AG20443 (cell line): ENCODE results near the gene LRRC15.

Source experiments
- DNase-seq: peaks from one replicate; pipeline ENCODE4 v3.0.0; 2012; ENCODE audit warnings: low spot score, mixed read lengths

Gene LRRC15

DNA sequence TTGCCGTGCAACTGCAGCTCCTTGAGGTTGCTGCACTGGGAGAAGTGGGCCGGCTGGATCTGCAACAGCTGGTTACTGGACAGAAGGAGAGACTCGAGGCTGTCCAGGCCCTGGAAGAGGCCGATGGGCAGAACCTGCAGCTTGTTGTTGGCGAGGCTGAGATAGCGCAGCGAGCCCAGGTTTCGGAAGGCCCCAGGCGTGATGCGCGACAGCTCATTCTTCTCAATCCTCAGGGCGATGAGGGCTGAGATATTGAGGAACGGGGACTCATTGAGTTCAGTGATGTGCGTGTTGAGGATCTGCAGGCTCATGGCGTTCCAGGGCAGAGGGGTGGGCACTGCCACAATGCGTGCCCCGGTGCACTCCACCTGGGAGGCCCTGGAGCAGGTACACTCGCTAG is 9.0 kb downstream of the LRRC15 start:
- no peak for DNase-seq

DNA sequence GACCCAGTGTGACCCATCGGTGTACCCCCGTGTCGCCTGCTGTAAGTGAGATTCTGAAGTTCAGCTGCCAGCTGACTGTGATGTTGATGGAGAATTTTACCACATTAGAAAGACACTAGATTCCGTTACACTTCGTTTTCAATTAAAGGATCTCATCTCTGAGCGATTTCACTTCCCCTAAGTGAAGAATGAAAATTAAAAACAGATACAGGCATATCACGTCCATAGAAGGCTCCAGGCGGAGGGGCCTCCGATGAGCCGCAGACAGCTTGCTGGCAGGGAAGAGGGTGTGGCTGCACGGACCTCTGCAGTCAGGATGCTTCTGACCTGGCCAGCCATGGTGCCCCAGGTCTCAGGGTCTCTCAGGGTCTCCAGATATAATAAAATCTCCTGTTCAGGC is 11.9 kb downstream of the LRRC15 start:
- DNase-seq: no peak

DNA sequence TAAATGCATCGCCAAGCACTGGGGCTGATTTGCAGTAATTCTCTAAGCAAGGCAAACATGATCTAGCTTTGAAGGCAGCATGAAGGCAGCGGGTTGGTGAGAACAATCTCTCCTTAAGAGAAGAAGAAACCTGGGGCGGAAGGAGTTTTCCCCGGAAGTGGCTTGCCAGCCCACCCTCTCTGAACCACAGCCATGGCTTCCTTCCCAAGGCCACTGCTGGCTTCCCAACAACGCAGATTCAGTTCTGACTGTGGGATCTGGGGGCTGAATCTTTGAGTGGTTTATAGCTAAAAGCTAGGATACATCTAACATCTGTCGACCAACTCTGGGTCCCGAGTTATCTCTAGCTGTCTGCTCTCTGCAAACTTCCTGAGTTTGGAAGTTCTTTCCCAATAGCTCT is 14.2 kb downstream of the LRRC15 start:
- no peak for DNase-seq

- no peak for DNase-seq
These were observed 15.2 kb downstream of the LRRC15 start for GRCh38 chr3:194354315-194354714.

DNA sequence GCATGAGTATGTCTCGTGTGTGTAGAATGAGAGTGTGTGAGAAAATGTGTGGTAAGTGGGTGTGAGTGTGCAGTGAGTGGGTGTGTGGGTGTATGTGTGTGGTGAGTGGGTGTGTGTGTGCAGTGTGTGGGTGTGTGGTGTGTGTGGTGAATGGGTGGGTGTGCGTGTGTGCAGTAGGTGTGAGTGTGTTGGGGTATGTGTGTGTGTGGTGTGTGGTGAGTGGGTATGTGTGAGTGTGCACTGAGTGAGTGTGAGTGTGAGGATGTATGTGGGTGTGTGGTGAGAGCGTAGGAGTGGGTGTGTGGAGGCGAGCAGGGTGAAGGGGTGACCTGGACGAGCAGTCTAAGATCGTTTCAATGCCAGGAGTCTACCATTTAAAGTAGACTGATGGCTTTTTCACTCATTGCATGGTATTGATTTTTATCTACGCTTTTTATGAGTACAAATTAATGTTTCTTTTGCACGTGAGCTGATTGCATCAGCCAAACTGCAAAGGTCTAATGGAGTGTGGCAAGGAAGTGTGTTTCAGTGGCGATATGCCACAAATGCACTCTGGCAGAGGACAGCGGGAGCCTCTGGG is 16.8 kb downstream of the LRRC15 start:
- no peak for DNase-seq

GRCh38 chr3:194351952-194352536 is 17.5 kb downstream of the LRRC15 start:
- DNase-seq: no peak

- no peak for DNase-seq
These were observed 18.4 kb downstream of the LRRC15 start, which contains the start of gene CPN2 for GRCh38 chr3:194351080-194351672. CPN2 (minus strand) TSS chr3:194351328; CDS start chr3:194342702, 8,626 bp downstream.

GRCh38 chr3:194350726-194351071 is 18.8 kb downstream of the LRRC15 start:
- no peak for DNase-seq

DNA sequence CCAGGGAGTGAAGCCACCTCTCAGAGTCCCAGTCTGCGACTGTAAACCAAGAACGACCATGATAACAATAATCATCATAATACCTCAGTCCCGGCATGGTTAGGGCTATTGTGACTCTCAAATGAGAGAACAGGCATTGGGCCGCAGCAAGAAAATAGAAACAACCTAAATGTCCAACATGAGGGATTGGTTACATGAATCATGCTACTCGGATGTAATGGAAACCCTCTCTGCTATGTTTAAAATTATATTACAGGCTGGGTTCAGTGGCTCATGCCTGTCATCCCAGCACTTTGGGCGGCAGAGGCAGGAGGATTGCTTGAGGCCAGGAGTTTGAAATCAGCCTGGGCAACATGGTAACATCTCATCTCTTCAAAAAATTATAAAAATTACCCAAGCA is 21.2 kb downstream of the LRRC15 start:
- no peak for DNase-seq

DNA sequence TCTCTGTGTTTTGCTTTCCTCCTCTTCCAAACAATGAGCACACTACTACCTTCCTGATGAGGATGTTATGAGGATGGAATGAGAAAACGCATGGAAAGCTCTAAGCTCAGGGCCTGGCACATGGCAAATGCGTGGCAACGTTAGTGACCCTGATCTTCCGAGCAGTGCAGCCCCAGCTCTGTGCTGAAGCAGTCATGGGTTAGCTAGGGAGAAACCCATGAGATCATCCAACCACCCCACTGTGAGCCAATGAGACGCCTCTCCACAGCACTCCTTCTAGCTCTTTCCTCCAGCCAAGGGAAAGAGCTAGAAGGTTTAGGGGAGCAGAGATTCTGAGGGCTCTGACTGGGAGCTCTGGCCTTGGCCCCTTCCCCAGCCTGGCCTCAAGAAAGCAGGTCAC is 22.9 kb downstream of the LRRC15 start:
- DNase-seq: peak; percentile 75

DNA sequence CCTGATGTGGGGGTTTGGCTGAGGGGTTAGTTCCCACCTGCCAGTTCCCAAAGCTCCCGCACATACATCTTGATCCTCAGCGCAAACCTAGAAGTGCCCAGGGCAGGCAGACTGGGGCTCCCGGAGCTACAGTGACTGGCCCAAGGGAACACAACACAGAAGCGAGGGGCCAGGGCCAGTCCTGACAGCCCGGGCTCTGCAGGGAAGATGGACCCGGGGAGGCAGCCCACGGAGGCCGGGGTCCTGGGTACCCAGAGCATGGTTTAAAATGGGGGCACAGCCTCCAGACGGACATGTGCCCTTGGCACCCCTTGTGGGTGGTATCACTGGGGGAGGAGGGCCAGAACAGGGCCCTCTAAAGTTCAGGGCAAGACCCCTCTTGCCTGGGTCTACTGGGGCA is 23.5 kb downstream of the LRRC15 start:
- DNase-seq: no peak

DNA sequence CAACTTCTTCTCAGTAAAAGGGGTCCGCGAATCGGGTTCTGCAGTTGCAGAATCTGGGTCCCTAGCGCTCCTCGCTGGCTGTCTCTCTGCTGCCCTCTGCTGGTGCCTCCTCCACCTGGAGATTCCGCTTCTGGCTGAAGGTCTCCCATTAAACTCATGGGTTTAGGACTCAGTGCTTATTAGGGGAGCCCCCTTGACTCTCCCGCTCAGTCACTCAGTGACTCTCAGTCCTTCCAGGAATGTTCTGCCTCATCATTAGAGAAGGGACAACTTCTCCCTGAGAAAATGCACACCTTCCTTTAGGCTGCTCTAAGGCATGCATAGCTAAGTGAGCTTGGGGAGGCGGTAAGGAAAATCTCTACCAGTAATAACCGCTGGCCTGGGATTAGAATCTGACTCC is 25.5 kb downstream of the LRRC15 start:
- peak; percentile 70 for DNase-seq

DNA sequence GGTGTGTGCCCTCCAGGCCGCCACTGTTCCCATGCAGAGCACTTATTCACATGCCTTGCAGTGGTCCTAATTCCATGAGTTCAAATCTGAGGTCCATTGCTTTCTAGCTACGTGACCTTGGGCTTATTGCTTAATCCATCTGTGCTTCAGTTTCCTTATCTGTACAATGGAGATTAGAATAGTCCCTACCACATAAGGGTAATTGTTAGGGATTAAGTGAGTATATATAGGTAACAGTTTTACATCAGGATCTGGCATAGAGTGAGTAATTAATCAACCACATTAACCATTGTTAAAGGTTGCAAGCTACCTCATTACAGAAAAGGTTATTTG is 26.0 kb downstream of the LRRC15 start:
- DNase-seq: no peak

DNA sequence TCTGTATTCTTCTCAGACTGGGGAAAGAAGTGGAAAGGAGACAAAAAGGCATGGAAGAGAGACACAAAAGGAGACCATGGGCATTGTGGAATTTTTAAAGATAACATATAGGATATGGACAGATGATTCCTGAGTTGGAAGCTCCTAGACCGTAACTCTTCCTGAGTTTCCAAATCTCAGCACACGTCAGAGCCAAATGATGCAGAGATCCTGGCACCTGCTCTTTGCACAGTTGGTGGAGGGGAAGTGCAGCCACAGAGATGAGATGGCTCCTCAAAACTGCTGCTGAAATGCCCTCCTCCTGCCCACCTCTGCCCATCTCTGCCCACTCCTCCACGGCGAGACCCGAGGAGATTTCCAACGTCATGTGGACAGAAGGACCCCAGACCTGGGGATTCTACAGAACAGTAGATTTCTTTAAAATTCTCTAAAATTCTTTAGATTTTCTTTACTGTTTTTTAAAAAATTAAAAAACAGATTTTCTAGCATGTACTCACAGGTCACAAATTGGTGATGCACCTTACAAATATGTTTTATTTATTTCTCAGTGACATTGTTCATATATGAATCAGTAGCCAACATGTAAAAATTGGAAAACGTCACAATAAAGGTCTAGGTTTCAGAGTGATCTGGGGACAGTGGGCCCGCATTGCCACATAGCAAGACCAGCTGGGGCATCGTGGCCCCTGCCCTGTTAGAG is 26.5 kb downstream of the LRRC15 start:
- no peak for DNase-seq

GRCh38 chr3:194340757-194341400 is 28.7 kb downstream of the LRRC15 start:
- no peak for DNase-seq

DNA sequence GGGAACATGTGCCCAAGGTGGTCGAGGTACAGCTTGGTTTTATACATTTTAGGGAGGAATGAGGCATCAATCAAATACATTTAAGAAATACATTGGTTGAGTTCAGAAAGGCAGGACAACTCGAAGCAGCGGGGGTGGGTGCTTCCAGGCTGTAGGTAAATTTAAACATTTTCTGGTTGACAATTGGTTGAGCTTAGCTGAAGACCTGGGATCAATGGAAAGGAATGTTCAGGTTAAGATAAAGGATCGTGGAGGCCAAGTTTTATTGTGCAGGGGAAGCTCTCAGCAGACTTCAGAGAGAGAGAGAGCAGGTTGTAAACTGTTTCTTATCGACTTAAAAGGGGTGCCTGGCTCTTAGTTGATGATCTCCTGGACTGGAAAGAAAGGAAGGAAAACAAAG is 29.7 kb downstream of the LRRC15 start:
- no peak for DNase-seq

- DNase-seq: no peak
These were observed 30.2 kb downstream of the LRRC15 start for GRCh38 chr3:194339356-194339755.

GRCh38 chr3:194337965-194338753 is 31.4 kb downstream of the LRRC15 start:
- peak; percentile 24 for DNase-seq

DNA sequence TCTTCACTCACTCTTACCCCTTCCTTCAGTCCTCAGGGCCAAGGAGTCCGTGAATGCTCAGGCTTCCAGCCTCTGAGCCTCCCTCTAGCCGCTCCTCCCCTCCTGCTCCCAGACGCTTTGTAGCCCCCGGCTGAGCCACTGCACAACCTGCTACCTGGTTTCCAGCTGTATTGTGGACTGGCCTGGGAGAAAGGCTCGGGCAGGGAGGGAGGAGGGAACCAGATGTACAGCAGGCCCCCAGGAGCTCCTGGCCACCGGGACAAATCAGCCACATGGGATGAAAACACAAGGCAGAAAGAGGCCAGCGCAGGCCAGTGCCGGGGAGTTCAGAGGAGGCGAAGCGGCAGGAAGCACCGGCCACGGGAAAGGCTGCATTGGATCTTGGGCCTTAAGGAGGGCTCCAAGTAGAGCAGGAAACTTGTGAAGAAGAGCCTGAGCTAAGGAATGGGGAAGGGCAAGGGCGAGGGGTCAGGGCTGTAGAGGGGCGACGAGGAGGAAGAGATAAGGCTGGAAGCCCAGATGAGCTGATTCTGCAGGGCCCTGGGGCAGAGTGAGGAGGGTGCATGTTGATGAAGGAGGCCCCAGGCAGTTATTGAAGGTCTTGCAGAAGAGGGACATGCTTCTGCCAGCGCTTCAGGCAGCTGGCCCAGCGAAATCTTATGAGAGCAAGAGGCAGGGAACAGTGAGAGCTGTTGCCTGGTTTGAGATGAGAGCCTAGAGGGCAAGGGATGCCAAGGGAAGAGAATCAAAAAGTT is 32.8 kb downstream of the LRRC15 start:
- no peak for DNase-seq

GRCh38 chr3:194333981-194334320 is 35.6 kb downstream of the LRRC15 start:
- no peak for DNase-seq

- DNase-seq: peak; percentile 90
These were observed 36.1 kb downstream of the LRRC15 start for GRCh38 chr3:194333212-194333980.
